Astrocyte (in vitro differentiated cells and primary cell): Measurements from ENCODE around the gene PALLD.

Experiments used
- EZH2 ChIP-seq: IDR thresholded peaks from 2 replicates; pipeline ENCODE4 v1.6.1; 2012; ENCODE audit warnings: mild to moderate bottlenecking, low read length, inconsistent platforms; ENCODE audit not compliant: insufficient read depth
- TF ChIP-seq, protein P1 (sequence below): IDR thresholded peaks from 2 replicates; pipeline ENCODE4 v1.5.1; 2011; ENCODE audit warnings: low read depth, mild to moderate bottlenecking, inconsistent platforms, low read length, moderate library complexity; ENCODE audit not compliant: insufficient read depth

DNA sequence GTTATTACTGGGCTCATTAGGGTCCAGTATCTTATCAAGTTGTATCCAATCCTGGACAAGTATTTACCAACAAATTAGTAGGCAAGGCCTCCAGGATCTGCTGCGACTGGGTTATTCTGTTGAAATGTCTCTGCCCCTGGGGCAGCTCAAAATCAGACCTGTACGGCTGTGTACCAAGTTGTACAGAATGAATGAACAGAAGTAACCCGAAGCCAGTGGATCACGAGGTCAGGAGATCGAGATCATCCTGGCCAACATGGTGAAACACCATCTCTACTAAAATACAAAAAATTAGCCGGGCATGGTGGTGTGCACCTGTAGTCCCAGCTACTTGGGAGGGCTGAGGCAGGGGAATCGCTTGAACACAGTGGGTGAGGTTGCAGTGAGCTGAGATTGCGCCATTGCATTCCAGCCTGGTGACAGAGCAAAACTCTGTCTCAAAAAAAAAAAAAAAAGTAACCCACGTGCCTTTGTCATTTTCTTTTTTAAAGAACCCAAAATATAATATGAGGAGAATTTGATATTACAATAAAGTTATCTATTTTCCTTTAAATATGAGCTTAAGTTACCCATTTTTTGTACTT lies 385.9 kb downstream of the PALLD start:
- TF ChIP-seq, protein P1, sequence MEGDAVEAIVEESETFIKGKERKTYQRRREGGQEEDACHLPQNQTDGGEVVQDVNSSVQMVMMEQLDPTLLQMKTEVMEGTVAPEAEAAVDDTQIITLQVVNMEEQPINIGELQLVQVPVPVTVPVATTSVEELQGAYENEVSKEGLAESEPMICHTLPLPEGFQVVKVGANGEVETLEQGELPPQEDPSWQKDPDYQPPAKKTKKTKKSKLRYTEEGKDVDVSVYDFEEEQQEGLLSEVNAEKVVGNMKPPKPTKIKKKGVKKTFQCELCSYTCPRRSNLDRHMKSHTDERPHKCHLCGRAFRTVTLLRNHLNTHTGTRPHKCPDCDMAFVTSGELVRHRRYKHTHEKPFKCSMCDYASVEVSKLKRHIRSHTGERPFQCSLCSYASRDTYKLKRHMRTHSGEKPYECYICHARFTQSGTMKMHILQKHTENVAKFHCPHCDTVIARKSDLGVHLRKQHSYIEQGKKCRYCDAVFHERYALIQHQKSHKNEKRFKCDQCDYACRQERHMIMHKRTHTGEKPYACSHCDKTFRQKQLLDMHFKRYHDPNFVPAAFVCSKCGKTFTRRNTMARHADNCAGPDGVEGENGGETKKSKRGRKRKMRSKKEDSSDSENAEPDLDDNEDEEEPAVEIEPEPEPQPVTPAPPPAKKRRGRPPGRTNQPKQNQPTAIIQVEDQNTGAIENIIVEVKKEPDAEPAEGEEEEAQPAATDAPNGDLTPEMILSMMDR, result no peak
- TF ChIP-seq EZH2, result no peak
